ENCODE measurements around the gene MBNL3.

DNA sequence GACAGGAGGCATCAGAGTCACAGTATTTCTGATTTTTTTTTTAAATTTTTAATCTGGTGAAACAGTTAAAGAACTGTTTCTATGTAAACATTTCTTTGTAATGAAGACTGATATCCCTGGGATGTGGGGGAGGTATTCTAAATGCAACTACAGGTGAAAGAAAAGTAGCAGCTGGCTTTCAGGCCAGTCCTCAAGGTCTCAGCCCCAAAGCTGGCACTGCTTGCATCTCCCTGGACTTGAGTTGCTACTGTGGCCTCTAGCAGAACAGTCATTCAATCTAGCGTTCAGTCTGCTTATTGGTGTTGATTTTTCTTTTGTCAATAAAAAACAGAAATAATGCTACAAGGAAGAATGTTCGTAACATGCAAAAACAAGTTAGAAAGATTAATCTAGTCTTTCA lies 4.9 kb downstream of the MBNL3 start:
- TF ChIP-seq ZNF274 (IDR thresholded peaks at IDR 0.05; ENCODE audit: low read depth, low read length) (no peak), YY1 (IDR thresholded peaks at IDR 0.05; ENCODE audit: insufficient read depth, insufficient read length) (no peak)
